Measurements from ENCODE around the gene CD28.

DNA sequence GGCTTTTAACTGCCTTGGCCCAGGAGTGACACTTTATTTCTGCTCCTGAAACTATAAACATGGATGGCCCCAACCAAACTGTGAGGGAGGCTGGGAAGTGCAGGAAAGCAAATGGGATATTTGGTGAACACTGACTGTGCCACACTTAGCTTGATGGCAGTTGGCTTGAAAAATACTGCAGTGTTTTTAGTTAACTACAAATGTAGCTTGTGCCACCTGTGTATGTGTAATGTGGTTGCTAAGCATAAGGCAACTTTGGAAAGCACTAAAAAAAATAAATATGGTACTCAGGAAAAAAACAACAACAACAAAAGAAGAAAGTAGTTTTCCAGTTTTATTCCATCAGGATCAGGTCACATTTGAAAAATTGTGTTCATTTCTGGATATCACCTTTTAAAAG is 73.8 kb downstream of the CD28 start:
- TF ChIP-seq SRF (IDR thresholded peaks at IDR 0.05; ENCODE audit: low read depth in 2 of 2, low read length in 2 of 2) (no peak), PKNOX1 (IDR thresholded peaks at IDR 0.05) (no peak), MYC (IDR thresholded peaks at IDR 0.05; ENCODE audit: insufficient read depth, insufficient read length, insufficient replicate concordance, low read length, severe bottlenecking) (no peak), FOXM1 (IDR thresholded peaks at IDR 0.05; ENCODE audit: low read depth, low read length) (no peak), NRF1 (conservative IDR thresholded peaks at IDR 0.05; ENCODE audit: low read depth, low read length) (no peak), POLR2AphosphoS5 (IDR thresholded peaks at IDR 0.05; ENCODE audit: low read length) (no peak), CTCF (IDR thresholded peaks at IDR 0.05 in 2 of 3, conservative IDR thresholded peaks at IDR 0.05 in 1 of 3; ENCODE audit: control insufficient read depth in 2 of 3, extremely low read depth in 1 of 3, insufficient read depth in 1 of 3, low read depth in 3 of 3, low read length in 3 of 3) (no peak), KDM1A (IDR thresholded peaks at IDR 0.05; ENCODE audit: borderline replicate concordance) (no peak), CEBPB (IDR thresholded peaks at IDR 0.05; ENCODE audit: borderline replicate concordance in 1 of 2, low read depth in 2 of 2, low read length in 2 of 2) (no peak)
- TF ChIP-seq, protein P1, sequence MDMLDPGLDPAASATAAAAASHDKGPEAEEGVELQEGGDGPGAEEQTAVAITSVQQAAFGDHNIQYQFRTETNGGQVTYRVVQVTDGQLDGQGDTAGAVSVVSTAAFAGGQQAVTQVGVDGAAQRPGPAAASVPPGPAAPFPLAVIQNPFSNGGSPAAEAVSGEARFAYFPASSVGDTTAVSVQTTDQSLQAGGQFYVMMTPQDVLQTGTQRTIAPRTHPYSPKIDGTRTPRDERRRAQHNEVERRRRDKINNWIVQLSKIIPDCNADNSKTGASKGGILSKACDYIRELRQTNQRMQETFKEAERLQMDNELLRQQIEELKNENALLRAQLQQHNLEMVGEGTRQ (IDR thresholded peaks at IDR 0.05; ENCODE audit: borderline replicate concordance, low read depth, low read length): no peak

Measured in GM12878 (cell line).